Measurements from ENCODE around the gene KIAA0232.
A peak's percentile ranks its signal among the peaks of the same experiment; 100 is the strongest.
"Not testable (repeated sequence)": the region's sequence is repeated elsewhere in the genome, so short reads cannot be mapped to it uniquely, and the experiment has no call there.

Gene KIAA0232

GRCh38 chr4:6776920-6777635 lies 5.4 kb upstream of the KIAA0232 start:
- DNase-seq (ENCODE audit: low read depth in 2 of 2) = no peak

GRCh38 chr4:6777636-6778281 lies 4.8 kb upstream of the KIAA0232 start:
- DNase-seq (ENCODE audit: low read depth in 2 of 2) = no peak

GRCh38 chr4:6778435-6778834 lies 4.1 kb upstream of the KIAA0232 start:
- no peak for DNase-seq (ENCODE audit: low read depth in 2 of 2)

GRCh38 chr4:6779667-6780565 lies 2.6 kb upstream of the KIAA0232 start:
- no peak for DNase-seq (ENCODE audit: low read depth in 2 of 2)

- DNase-seq (ENCODE audit: low read depth in 2 of 2) = no peak
Observed at GRCh38 chr4:6781113-6781512, 1.4 kb upstream of the KIAA0232 start.

- no peak for DNase-seq (ENCODE audit: low read depth in 2 of 2)
Observed at GRCh38 chr4:6781561-6781960, 966 bp upstream of the KIAA0232 start.

GRCh38 chr4:6782846-6783110 lies 251 bp downstream of the KIAA0232 start:
- no peak for DNase-seq (ENCODE audit: low read depth in 2 of 2)

GRCh38 chr4:6783111-6783981 lies 819 bp downstream of the KIAA0232 start:
- peak; percentile 69 to 86 for DNase-seq (ENCODE audit: low read depth in 2 of 2)

GRCh38 chr4:6785572-6785925 lies 3.0 kb downstream of the KIAA0232 start:
- no peak for DNase-seq (ENCODE audit: low read depth in 2 of 2)

- no peak for DNase-seq (ENCODE audit: low read depth in 2 of 2)
Observed at GRCh38 chr4:6788123-6788522, 5.6 kb downstream of the KIAA0232 start.

- not testable (repeated sequence) for DNase-seq (ENCODE audit: low read depth in 2 of 2)
Observed at GRCh38 chr4:6791245-6791644, 8.7 kb downstream of the KIAA0232 start.

- DNase-seq (ENCODE audit: low read depth in 2 of 2) = not testable (repeated sequence)
Observed at GRCh38 chr4:6791796-6792195, 9.3 kb downstream of the KIAA0232 start.

GRCh38 chr4:6794189-6794588 lies 11.7 kb downstream of the KIAA0232 start:
- no peak for DNase-seq (ENCODE audit: low read depth in 2 of 2)

GRCh38 chr4:6795821-6796220 lies 13.3 kb downstream of the KIAA0232 start:
- no peak for DNase-seq (ENCODE audit: low read depth in 2 of 2)

- not testable (repeated sequence) for DNase-seq (ENCODE audit: low read depth in 2 of 2)
Observed at GRCh38 chr4:6797368-6797767, 14.8 kb downstream of the KIAA0232 start.

- no peak for DNase-seq (ENCODE audit: low read depth in 2 of 2)
Observed at GRCh38 chr4:6799091-6799490, 16.6 kb downstream of the KIAA0232 start.

GRCh38 chr4:6802025-6802424 lies 19.5 kb downstream of the KIAA0232 start:
- DNase-seq (ENCODE audit: low read depth in 2 of 2) = no peak

GRCh38 chr4:6802626-6803025 lies 20.1 kb downstream of the KIAA0232 start:
- no peak for DNase-seq (ENCODE audit: low read depth in 2 of 2)

- DNase-seq (ENCODE audit: low read depth in 2 of 2) = no peak
Observed at GRCh38 chr4:6803246-6803645, 20.7 kb downstream of the KIAA0232 start.

GRCh38 chr4:6804082-6804752 lies 21.7 kb downstream of the KIAA0232 start:
- DNase-seq (ENCODE audit: low read depth in 2 of 2) = no peak

GRCh38 chr4:6806924-6807626 lies 24.5 kb downstream of the KIAA0232 start:
- DNase-seq (ENCODE audit: low read depth in 2 of 2) = no peak
